OCI-LY3 (cell line): Measurements from ENCODE around the gene ZNF768.
"Not testable (repeated sequence)": the region's sequence is repeated elsewhere in the genome, so short reads cannot be mapped to it uniquely, and the experiment has no call there.

Experiments
- H2AFZ ChIP-seq: fragments of 200-600, 300-600 bp; shearing (Covaris generic); 2 replicates; pipeline ENCODE4 v1.6.0; 2014; ENCODE audit warnings: antibody characterized with exemption, low read depth, low read length
- H3K27ac ChIP-seq: fragments of 200-600, 300-600 bp; sonication (generic); 2 replicates; pipeline ENCODE4 v1.5.1; 2014; ENCODE audit warnings: mild to moderate bottlenecking, low read length, moderate library complexity, mixed read lengths
- H3K27me3 ChIP-seq: fragments of 200-600, 300-600 bp; sonication (generic); 2 replicates; pipeline ENCODE4 v1.6.1; 2014; ENCODE audit warnings: low read depth, low read length, mixed read lengths
- H3K36me3 ChIP-seq: fragments of 200-600, 300-600 bp; sonication (generic); replicated peaks from 2 replicates; pipeline ENCODE3; 2014; ENCODE audit warnings: low read depth, low read length, mixed read lengths
- H3K4me1 ChIP-seq: fragments of 300-600, 200-600 bp; sonication (generic); 2 replicates; pipeline ENCODE4 v1.6.1; 2014; ENCODE audit warnings: low read length, mixed read lengths
- H3K4me2 ChIP-seq: fragments of 200-600, 300-600 bp; sonication (generic); 2 replicates; pipeline ENCODE4 v1.6.1; 2014; ENCODE audit warnings: low read length, mixed read lengths
- H3K4me3 ChIP-seq: fragments of 300-600, 200-600 bp; sonication (generic); 2 replicates; pipeline ENCODE4 v1.5.1; 2014; ENCODE audit warnings: antibody characterized with exemption, mild to moderate bottlenecking, low read length, moderate library complexity
- H3K79me2 ChIP-seq: fragments of 300-600, 200-600 bp; shearing (Covaris generic); 2 replicates; pipeline ENCODE4 v1.6.1; 2014; ENCODE audit warnings: mild to moderate bottlenecking, low read length, mixed read lengths
- H3K9ac ChIP-seq: fragments of 300-600, 200-600 bp; shearing (Covaris generic); 2 replicates; pipeline ENCODE4 v1.6.0; 2014; ENCODE audit warnings: mild to moderate bottlenecking, low read length, moderate library complexity
- H3K9me3 ChIP-seq: fragments of 200-600, 300-600 bp; shearing (Covaris generic); 2 replicates; pipeline ENCODE4 v1.6.1; 2014; ENCODE audit warnings: low read length, mixed read lengths; ENCODE audit not compliant: insufficient read depth
- H4K20me1 ChIP-seq: fragments of 200-600, 300-600 bp; sonication (generic); 2 replicates; pipeline ENCODE4 v1.6.1; 2016; ENCODE audit warnings: low read length, mixed read lengths; ENCODE audit not compliant: insufficient read depth
- CTCF ChIP-seq: fragments of 200-600, 300-600 bp; sonication (generic); IDR thresholded peaks from 2 replicates; pipeline ENCODE4 v1.5.1; 2014; ENCODE audit warnings: antibody characterized with exemption, low read length, low read depth
- EZH2phosphoT487 ChIP-seq: fragments of 200-600 bp; shearing (Covaris generic); IDR thresholded peaks from 2 replicates; pipeline ENCODE4 v1.6.1; 2018; ENCODE audit warnings: antibody characterized with exemption, mixed run types, low read depth

ZNF768 gene

GRCh38 chr16:30543067-30543466 is 16.7 kb upstream of the ZNF768 start:
- Histone ChIP-seq H3K27me3 (no peaks in the 10 kb centered on the region), H3K27ac (no peak overlapping the region), H3K4me1 (peaks cover 16% of the 10 kb centered on the region), H3K9ac (no peak overlapping the region), H3K79me2 (no peaks in the 10 kb centered on the region), H3K4me2 (no peak overlapping the region), H3K9me3 (no peaks in the 10 kb centered on the region), H3K4me3 (no peak overlapping the region), H2AFZ (no peak overlapping the region), H3K36me3 (no peaks in the 10 kb centered on the region), H4K20me1 (no peaks in the 10 kb centered on the region)
- TF ChIP-seq CTCF (no peak), EZH2phosphoT487 (no peak)

GRCh38 chr16:30541502-30542329 is 15.3 kb upstream of the ZNF768 start:
- no peak overlapping the region for H3K9ac ChIP-seq
- no peaks in the 10 kb centered on the region for H3K79me2 ChIP-seq
- H3K27ac ChIP-seq, result no peak overlapping the region
- no peaks in the 10 kb centered on the region for H3K9me3 ChIP-seq
- TF ChIP-seq EZH2phosphoT487, result no peak
- TF ChIP-seq CTCF, result no peak
- no peaks in the 10 kb centered on the region for H3K36me3 ChIP-seq
- H3K27me3 ChIP-seq, result no peaks in the 10 kb centered on the region
- H3K4me1 ChIP-seq, result peaks cover 16% of the 10 kb centered on the region
- H3K4me3 ChIP-seq, result no peak overlapping the region
- no peaks in the 10 kb centered on the region for H4K20me1 ChIP-seq
- no peak overlapping the region for H2AFZ ChIP-seq
- H3K4me2 ChIP-seq, result peak overlapping the region; percentile 45; the same call in 1 of the 2 replicates

GRCh38 chr16:30540916-30541464 is 14.6 kb upstream of the ZNF768 start:
- Histone ChIP-seq H2AFZ (0 out of 2 replicates have a peak overlapping the region, but pooled peaks have one; percentile 70), H3K4me2 (peak overlapping the region; percentile 45; the same call in 1 of the 2 replicates), H3K4me1 (peaks cover 18% of the 10 kb centered on the region)
- H3K79me2 ChIP-seq, H3K36me3 ChIP-seq, H3K27me3 ChIP-seq, H3K4me3 ChIP-seq, H3K27ac ChIP-seq, H4K20me1 ChIP-seq, H3K9me3 ChIP-seq, H3K9ac ChIP-seq: not testable (repeated sequence)

- not testable (repeated sequence) for H3K27me3 ChIP-seq, H3K4me2 ChIP-seq, H4K20me1 ChIP-seq, H2AFZ ChIP-seq, H3K36me3 ChIP-seq, H3K27ac ChIP-seq, H3K9ac ChIP-seq, H3K4me3 ChIP-seq, H3K9me3 ChIP-seq
- Histone ChIP-seq H3K79me2 (peaks cover 10% of the 10 kb centered on the region), H3K4me1 (peaks cover 21% of the 10 kb centered on the region)
Observed at GRCh38 chr16:30539986-30540526, 13.7 kb upstream of the ZNF768 start.
